Ishikawa (cell line): ENCODE data around the gene CACNB2.

Experiments
- CEBPB ChIP-seq: IDR thresholded peaks from 2 replicates; pipeline ENCODE4 v1.6.1; 2012
- CREB1 ChIP-seq: IDR thresholded peaks from 2 replicates; pipeline ENCODE4 v1.6.1; 2012; ENCODE audit warnings: low read depth
- EGR1 ChIP-seq: IDR thresholded peaks from 2 replicates; pipeline ENCODE4 v1.6.1; 2012
- EP300 ChIP-seq: IDR thresholded peaks from 2 replicates; pipeline ENCODE4 v1.6.1; 2012; ENCODE audit warnings: borderline replicate concordance
- FOXM1 ChIP-seq: IDR thresholded peaks from 2 replicates; pipeline ENCODE4 v1.6.1; 2012; ENCODE audit warnings: low read depth, borderline replicate concordance
- MAX ChIP-seq: IDR thresholded peaks from 2 replicates; pipeline ENCODE4 v1.6.1; 2012
- NFIC ChIP-seq: IDR thresholded peaks from 2 replicates; pipeline ENCODE4 v1.6.1; 2012
- RAD21 ChIP-seq: IDR thresholded peaks from 2 replicates; pipeline ENCODE4 v1.6.1; 2012; ENCODE audit warnings: low read depth
- REST ChIP-seq: IDR thresholded peaks from 2 replicates; pipeline ENCODE4 v1.6.1; 2012; ENCODE audit warnings: low read depth, mild to moderate bottlenecking
- TAF1 ChIP-seq: IDR thresholded peaks from 2 replicates; pipeline ENCODE4 v1.6.1; 2012; ENCODE audit warnings: low read depth, mild to moderate bottlenecking
- TCF12 ChIP-seq: IDR thresholded peaks from 2 replicates; pipeline ENCODE4 v1.6.1; 2012; ENCODE audit warnings: low read depth
- TEAD4 ChIP-seq: IDR thresholded peaks from 2 replicates; pipeline ENCODE4 v1.6.1; 2012
- YY1 ChIP-seq: IDR thresholded peaks from 2 replicates; pipeline ENCODE4 v1.6.1; 2012; ENCODE audit warnings: low read depth

GRCh38 chr10:18377898-18378297 is 237.7 kb downstream of the CACNB2 start:
- TF ChIP-seq CEBPB (no peak), CREB1 (no peak), EP300 (no peak), MAX (no peak), YY1 (no peak), EGR1 (no peak), TAF1 (no peak), REST (no peak), RAD21 (no peak), TEAD4 (no peak), TCF12 (no peak), NFIC (no peak), FOXM1 (no peak)
